DMS 273 (cell line): Measurements from ENCODE around the gene KMT2A.
"Not testable (repeated sequence)": the region's sequence is repeated elsewhere in the genome, so short reads cannot be mapped to it uniquely, and the experiment has no call there.

Experiments used
- DNase-seq: peaks from one replicate; lab custom pipeline; 2025; ENCODE audit not compliant: unreplicated experiment; lab: John Stamatoyannopoulos, UW

KMT2A gene

DNA sequence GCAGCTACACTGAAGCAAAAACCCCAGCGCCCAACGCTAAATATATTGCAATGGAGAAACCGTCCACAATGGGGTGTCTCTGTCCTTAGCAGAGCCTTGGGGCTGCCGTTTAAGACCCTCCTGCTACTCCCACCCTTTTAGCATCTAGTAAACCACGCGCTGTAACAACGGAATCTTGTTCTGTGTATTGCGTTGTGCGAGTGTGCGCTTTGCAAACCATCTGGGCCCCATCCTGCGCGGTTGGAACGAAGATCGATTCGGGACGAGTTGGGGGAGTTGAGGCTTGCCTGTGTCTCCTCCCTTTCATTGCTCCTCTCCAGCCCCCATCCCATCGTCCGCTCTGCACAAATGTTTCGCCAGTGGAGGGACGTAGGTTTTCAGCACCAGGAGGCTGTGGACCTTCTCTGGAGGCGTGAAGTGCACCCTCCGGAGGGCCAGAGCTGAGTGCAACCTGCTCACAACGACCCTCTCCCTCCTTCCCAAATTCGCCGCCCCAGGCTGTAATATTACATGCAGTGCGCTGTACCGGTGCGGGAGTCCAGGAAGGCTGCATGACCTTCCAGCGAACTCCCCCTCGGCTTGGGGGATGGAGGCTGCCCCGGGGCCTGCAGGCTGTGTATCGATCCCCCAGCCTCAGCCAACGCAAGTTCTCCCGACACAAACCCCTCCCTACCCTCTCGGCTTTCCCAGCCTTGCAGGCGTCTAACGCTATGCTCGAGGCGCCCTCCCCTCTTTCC is 1.6 kb upstream of the KMT2A start:
- peak; percentile 66 for DNase-seq

DNA sequence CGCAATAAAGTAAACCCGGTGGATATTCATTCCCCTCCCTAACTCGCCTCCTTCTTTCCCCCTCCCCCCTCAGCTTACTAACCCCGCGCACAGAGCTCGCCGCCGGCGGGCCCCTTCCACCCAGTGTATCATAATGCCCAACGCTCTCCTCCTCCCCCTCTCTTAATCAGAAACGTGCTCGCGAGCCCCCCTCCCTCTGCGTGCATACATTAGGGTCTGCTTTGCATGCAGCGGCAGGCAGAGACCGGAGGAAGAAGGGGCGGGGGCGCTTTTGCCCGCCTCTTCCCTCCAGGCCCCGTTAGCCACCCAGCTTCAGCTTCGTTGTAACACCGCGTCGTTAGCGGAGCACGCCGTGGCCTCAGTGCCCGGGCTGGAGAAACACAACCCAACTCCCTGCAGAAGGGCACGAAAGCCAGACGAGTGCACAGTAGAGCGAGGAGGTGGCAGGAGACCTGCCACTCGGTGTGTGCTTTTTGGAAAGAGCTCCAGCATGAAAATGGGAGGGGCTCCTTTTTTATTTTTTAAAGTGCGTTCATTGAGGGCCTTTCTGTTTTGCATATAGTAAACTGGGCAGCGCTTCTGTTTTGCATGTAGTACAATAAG is 901 bp upstream of the KMT2A start:
- DNase-seq: peak; percentile 88

DNA sequence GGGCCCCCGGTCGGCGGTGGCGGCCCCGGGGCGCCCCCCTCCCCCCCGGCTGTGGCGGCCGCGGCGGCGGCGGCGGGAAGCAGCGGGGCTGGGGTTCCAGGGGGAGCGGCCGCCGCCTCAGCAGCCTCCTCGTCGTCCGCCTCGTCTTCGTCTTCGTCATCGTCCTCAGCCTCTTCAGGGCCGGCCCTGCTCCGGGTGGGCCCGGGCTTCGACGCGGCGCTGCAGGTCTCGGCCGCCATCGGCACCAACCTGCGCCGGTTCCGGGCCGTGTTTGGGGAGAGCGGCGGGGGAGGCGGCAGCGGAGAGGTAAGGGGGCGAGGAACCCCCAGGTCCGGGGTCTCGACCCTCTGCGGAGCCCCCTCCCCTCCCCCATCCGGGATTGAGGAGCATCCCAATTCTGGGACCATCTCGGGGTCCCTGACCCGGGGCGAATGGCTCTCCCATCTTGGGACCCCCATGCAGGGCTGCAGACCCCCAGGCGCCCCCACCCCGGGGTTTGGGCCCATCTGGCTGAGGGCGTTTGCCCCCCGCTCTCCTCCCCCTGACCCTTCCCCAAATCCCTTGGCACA is 431 bp downstream of the KMT2A start:
- peak; percentile 56 for DNase-seq

DNA sequence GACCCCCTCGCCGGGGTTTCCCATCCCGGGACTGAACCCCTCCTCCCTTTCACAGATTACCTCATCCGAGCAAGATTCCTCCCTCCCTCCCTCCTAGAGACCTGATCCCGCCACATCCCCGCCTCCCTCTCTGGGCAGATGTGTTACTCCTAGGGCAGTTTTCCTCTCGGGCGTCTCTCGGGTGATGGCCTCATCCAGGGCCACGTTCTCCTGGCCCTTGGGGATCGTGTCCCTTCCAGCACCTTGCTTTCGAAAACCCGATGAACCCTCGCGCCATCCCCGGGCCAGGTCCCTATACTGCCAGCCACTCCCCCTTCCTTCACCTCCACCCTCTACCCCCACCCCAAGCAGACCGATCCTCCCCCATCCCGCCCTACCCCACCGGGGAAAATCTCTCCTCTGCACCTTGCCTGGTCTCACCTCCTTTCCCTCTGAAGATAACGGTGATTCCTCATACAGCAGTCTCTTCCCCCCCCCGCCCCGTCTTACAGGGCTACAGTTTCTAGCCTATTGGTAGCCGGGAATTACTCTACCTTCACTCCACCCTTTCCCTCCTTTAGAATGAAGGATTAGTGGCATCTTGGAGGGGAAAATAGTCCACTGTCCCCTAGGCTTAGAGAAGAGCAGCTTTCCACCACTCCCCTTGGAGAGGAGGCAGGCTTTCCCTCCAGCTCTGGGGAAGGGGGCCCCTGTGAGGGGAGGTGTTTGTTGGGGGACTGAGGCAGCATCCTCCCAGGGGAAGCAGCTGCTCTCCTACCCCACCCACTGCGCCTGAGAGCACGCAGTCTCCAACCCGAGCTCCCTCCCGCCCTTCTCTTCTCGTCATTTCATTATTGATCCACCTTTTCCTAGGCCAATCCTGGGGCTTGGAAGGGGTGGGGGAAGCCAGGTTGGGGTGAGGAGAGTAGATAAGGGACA is 1.2 kb downstream of the KMT2A start:
- DNase-seq: peak; percentile 77

DNA sequence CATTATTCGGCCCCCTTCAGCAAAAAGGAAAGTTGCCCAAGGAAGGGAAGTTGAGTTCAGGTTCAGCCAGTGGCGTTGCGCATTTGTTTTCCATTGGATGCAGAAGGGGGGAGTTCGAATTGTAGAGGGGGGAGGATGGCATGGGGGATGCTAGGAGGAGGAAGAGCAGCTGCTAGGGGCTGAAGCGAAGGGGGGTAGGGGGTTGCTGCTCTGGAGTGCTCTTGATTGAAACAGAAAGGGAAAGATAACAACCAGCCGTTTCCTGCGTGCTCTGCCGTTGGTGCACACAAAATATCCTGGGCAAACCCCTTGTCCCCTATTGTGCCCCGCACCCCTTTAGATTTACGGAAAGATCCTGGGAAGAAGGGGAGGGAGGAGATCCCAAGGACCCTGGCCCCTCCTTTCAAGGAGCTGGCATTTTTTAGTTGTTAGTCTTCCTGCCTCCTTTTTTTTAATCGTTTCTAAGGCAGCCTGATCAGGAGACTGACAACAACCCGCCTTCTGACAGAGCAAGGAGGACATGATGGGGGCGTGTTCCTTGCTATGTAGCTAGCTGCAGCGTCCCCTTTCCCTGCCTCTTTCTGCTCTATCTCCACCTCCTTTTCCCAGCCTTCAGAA is 2.1 kb downstream of the KMT2A start:
- peak; percentile 24 for DNase-seq

DNA sequence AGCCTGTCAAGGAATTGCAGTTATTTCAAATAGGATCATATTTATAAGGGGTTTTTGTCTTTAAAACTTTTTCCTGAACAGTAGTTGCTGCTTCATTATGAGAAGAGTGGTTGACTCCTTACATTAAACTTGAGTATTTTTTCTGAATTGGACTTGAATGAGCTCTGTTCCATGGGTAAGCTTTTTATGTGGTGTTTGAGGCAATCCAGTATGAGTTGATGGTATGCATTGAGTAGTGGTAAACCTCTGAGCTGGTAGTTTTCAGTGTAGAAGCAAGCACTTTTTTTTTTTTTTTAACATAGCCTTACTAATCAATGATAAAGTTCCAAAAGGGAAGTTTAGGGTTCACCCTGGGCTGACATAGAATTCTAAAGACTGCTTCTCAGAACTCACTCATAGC is 3.4 kb downstream of the KMT2A start:
- no peak for DNase-seq

DNA sequence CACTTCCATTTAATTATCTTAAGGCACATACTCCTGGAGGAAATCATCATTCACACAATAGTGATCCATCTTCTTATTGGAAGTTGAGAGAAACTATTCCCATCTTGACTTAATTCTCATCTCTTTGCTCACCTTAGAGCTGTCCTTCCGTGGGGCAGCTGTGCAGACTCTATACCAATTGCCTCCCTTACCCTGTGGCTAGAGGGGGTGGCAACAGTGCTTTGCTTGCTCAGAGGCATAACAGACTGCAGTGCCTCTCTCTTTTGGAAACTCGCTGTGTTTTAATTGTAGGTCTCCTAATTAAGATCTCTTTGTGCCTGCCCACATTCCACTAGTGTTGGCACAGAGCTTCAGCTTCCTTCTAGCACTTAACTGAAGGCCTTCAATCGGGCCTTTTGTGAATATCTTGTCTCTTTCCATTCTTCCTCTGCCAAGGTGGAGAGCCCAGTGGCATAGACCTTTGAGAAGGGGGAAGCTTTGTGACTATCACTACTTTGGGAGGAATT is 5.5 kb downstream of the KMT2A start:
- DNase-seq: no peak

DNA sequence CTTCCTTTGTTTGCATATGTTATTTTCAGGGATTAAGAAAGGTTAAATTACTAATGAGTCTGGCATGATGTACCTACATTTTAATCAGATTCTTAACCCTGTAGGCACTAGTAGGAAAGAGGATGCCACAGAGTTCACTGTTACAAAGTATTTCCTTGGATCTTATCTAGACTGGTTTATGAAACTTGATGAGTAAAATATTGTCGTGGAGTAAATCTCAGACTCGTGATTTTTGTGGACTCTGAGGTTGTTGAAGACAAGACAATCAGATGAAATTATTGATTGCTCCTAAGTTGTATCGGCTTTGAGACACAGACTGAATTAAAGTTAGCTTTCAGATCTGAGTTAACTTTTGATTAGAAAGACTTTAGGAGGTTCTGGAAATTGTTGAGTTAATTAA is 6.0 kb downstream of the KMT2A start:
- no peak for DNase-seq

DNA sequence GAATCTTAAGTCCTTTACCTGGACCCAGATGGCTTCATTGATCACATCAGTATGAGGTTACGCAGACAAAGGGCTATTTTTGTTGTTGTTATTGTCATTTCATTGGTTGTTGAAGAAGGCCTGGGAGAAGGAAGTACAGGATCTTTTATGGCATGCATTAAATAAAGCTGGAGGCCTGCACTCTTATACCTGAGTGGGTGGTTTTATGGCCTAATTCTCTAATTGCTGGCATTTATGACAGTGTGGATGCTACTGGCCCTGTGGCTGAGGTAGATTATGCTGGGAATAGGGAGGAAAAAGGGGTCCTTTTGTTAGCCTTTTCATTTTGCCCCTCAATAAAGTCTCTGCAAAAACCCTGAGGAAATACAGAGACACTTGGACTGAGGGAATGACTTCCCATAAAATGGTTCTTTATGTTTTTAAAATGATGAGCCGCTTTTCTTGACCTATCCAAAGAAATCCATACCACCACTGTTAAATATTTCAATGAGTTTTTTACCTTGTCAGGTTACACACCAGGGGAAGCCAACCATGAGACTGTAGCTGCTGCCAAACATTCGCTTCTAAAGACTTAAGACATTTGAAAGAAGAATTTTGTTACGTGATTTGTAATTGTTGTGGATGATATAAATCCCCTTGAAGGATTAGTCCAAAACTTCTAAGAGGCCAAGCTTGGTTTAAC is 6.8 kb downstream of the KMT2A start:
- DNase-seq: no peak

DNA sequence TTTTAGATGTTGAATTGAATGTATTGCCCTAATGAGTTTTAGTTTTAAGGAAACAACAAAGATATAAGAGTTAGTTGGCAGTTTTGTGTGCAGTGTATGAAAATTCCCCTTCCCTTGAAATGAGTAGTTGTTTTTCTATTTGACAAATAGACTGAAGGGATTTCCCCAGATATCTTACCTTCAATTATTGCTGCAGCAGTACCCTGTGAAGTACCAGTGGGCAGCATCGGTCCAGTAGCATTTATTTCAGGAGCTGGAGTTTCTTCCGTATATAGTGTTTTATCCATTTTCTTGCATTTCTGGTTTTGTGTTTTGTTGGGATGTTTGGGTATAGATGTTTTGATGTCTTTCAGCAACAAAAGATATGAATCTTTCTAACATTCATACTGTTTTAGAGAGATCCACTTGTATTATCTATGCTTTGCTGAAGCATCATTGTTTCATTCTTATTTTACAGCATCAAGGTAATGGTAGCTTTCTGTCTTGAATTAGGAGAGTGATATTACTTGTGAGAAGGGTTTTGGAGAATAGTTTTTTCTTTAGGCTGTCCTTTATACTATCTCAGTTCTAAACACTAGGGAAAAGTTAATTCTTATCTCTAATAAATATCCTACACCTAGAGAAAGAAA is 7.4 kb downstream of the KMT2A start:
- DNase-seq: no peak

DNA sequence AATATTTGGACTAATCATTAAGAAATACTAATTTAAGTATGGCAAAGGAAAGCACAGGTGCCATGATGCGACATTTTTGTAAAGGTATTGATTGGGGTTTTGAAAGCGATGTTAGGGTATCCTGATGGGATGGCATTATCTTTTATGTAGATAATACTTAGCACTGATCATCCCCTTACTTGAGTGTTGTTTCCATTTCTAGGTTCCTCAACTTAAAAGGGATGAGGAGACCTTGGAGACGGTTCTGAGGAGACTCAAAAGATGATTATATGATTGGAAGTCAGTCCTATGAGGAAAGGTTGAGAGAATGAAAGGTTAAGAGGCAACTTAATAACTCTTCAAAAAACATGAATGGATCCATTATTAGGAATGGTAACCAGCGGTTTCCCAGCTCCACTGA is 11.1 kb downstream of the KMT2A start:
- no peak for DNase-seq

DNA sequence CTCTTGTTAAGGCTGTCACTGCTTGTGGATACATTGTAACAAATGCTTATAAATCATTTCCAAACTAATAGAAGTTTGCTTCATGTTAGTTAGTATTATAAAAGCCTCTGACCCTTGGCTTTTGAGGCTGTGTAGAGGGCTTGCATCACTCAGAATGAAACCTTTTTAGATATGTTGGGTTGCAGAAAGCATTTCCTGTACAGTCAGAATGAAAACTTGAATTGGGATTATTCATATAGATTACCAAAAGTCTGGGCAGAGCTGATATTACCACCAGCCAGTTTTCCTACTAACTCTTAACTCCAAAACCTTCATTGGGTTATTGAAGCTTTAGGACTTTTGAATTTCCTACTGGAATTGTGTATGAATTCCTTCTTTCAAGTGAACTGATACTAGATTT is 12.0 kb downstream of the KMT2A start:
- no peak for DNase-seq

DNA sequence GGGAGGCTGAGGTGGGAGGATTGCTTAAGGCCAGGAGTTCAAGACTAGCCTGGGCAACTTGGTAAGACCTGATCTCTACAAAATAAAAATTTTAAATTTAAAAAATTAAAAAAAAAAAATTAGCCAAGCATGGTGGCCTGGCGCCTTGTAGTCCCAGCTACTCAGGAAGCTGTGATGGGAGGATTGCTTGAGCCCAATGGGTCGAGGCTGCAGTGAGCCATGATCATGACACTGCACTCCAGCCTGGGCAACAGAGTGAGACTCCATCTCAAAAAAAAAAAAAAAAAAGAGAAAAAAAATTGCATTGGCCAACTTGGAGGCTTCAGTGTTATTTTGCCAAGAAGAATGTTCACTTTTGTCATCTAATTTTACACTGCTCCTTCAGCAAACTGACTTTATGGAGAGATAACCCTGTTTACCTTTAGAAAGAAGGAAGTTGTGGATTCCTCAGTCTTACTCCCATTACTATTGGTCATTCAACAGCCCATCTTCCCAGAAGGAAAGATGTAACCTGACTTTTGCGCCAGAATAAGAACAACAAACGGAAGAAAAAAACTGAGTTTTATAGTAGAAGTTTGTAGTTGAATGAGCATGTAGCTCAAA is 13.1 kb downstream of the KMT2A start:
- no peak for DNase-seq

DNA sequence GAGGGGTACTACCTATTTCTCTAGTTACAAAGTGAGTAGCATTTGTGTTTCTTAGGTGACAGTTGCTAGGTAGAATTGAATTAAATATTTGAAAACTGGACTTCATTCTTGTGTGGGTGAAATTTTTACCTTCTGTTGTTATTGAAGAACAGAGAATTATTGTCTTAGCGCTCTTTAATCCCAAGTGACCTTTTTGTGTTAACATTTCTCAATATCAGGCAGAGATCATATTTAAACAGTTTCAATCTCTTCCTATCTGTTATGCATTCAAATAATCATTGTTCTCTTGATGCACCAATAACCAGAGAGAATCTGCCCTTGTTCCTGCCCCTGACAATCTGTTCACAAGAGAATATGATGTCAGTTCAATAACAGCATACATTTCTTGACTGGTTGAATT is 14.2 kb downstream of the KMT2A start:
- DNase-seq: no peak

DNA sequence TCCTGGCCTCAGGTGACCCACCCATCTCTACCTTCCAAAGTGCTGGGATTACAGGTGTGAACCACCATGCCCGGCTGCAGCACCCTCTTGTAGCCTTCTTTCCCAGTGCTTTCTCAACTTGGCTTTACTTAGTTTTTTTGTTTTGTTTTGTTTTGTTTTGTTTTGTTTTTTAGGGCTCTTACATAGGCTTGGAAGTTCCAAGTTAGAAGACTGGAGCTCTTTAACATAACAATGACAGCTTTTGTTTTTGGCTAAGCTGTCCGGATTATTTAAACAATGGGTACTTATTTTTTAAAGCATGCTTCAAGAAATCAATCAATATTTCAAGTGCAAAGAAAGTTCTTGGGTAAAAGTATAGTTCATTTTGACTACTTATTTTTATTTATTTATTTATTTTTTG is 25.9 kb downstream of the KMT2A start:
- DNase-seq: no peak

DNA sequence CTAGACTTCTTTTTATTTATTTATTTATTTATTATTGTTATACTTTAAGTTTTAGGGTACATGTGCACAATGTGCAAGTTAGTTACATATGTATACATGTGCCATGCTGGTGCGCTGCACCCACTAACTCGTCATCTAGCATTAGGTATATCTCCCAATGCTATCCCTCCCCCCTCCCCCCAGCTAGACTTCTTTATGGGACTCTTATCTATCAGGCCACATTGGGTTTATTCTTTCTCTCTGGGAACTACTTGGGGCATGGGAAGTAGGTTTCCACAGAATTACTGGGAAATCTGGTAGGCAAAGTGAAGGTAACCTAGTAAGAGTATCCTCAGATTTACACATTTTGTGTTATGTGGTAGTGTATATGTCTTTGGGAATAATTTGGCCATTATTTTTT is 32.7 kb downstream of the KMT2A start:
- not testable (repeated sequence) for DNase-seq

DNA sequence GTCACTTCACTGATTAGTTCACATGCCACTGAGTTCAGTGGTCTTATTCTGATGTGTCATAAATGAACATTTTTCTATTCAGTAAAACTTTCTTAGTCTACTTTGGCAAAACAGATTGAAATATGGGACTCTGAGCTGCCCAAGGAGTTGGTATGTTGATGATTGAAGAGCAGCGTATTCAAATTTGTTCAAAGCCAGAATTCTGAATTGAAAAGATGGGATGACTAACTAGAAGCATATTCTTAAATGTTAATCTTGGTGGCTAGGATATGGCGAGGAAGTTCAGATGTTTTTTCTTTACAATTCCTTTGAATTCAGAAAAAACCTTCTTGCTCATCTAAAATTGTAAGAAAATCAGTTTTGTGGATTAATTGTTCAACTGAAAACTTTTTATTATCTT is 34.7 kb downstream of the KMT2A start:
- DNase-seq: no peak

DNA sequence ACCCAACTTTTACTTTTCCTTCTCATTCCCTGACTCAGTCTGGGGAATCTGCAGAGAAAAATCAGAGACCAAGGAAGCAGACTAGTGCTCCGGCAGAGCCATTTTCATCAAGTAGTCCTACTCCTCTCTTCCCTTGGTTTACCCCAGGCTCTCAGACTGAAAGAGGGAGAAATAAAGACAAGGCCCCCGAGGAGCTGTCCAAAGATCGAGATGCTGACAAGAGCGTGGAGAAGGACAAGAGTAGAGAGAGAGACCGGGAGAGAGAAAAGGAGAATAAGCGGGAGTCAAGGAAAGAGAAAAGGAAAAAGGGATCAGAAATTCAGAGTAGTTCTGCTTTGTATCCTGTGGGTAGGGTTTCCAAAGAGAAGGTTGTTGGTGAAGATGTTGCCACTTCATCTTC is 37.2 kb downstream of the KMT2A start:
- no peak for DNase-seq

DNA sequence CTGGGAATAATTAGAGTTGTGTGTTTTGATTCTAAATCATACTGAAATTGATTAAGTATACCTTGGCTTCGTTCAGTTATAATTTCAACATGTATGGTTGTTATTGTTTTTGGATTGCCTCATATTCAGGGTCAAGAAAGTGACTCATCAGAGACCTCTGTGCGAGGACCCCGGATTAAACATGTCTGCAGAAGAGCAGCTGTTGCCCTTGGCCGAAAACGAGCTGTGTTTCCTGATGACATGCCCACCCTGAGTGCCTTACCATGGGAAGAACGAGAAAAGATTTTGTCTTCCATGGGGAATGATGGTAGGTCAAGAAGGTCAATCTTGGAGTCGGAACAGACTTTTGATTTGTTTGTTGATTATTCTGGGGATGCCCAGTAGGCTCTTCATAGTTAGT is 40.4 kb downstream of the KMT2A start:
- no peak for DNase-seq

DNA sequence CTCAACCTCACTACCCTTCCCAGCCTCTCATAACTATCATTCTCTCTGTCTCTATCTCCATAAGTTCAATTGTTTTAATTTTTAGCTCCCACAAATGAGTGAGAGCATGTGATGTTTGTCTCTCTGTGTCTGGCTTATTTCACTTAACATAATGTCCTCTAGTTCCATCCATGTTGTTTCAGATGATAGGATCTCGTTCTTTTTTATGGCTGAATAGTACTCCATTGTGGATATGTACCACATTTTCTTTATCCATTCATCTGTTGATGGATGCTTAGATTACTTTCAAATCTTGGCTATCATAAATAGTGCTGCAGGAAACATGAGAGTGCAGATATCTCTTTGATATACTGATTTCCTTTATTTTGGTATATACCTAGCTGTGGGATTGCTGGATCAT is 44.9 kb downstream of the KMT2A start:
- DNase-seq: not testable (repeated sequence)
